ENCODE data around the gene UCKL1.

- TF ChIP-seq POLR2AphosphoS5 (IDR thresholded peaks at IDR 0.05) = no peak
- TF ChIP-seq, protein P1, sequence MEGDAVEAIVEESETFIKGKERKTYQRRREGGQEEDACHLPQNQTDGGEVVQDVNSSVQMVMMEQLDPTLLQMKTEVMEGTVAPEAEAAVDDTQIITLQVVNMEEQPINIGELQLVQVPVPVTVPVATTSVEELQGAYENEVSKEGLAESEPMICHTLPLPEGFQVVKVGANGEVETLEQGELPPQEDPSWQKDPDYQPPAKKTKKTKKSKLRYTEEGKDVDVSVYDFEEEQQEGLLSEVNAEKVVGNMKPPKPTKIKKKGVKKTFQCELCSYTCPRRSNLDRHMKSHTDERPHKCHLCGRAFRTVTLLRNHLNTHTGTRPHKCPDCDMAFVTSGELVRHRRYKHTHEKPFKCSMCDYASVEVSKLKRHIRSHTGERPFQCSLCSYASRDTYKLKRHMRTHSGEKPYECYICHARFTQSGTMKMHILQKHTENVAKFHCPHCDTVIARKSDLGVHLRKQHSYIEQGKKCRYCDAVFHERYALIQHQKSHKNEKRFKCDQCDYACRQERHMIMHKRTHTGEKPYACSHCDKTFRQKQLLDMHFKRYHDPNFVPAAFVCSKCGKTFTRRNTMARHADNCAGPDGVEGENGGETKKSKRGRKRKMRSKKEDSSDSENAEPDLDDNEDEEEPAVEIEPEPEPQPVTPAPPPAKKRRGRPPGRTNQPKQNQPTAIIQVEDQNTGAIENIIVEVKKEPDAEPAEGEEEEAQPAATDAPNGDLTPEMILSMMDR (IDR thresholded peaks at IDR 0.05) = no peak
Measured at GRCh38 chr20:63929071-63929470, 27.1 kb downstream of the UCKL1 start.
